HT1080 (cell line): ENCODE measurements around the gene ZNF398. TPM values are rescaled to one million over a fixed set of nuclear protein-coding genes. Genes with fewer than 3 reads are reported as not detected.
A peak's percentile ranks its signal among the peaks of the same experiment; 100 is the strongest.

Experiments
- DNase-seq: peaks from one replicate; pipeline ENCODE4 v3.0.0-alpha.2; 2015; ENCODE audit warnings: low read depth
- total RNA-seq: library from RNA; depleted of rRNA; stranded (reverse); fragments of >200 nt; shearing (Covaris generic); gene quantifications from 2 replicates; pipeline ENCODE4 v1.2.3, GENCODE V29; 2014

The ZNF398 gene
- total RNA-seq, 1 experiment from 2014 or later: 7.5 TPM

GRCh38 chr7:149195180-149196150, 48.2 kb downstream of the ZNF398 start, which contains the start of gene ZNF282:
TSS of gene ZNF282 (plus strand) at chr7:149195546. CDS start at chr7:149195590, 44 bp downstream.
- peak; percentile 92 for DNase-seq

GRCh38 chr7:149196151-149196704, 49.0 kb downstream of the ZNF398 start:
- DNase-seq: no peak

GRCh38 chr7:149196705-149197171, 49.5 kb downstream of the ZNF398 start:
- peak; percentile 13 for DNase-seq

GRCh38 chr7:149197675-149198074, 50.4 kb downstream of the ZNF398 start:
- no peak for DNase-seq

GRCh38 chr7:149198161-149198816, 51.0 kb downstream of the ZNF398 start:
- no peak for DNase-seq

- DNase-seq: peak; percentile 77
Measured at GRCh38 chr7:149199234-149199995, 52.2 kb downstream of the ZNF398 start.

- DNase-seq: no peak
Measured at GRCh38 chr7:149202831-149203231, 55.6 kb downstream of the ZNF398 start.

GRCh38 chr7:149205690-149206381, 58.6 kb downstream of the ZNF398 start:
- DNase-seq: no peak

GRCh38 chr7:149207324-149208035, 60.2 kb downstream of the ZNF398 start:
- no peak for DNase-seq

GRCh38 chr7:149209518-149210269, 62.4 kb downstream of the ZNF398 start:
- peak; percentile 89 for DNase-seq

GRCh38 chr7:149210551-149210950, 63.3 kb downstream of the ZNF398 start:
- no peak for DNase-seq

GRCh38 chr7:149214020-149214720, 66.9 kb downstream of the ZNF398 start:
- DNase-seq: no peak

GRCh38 chr7:149216402-149216801, 69.1 kb downstream of the ZNF398 start:
- no peak for DNase-seq

GRCh38 chr7:149217570-149217969, 70.3 kb downstream of the ZNF398 start:
- no peak for DNase-seq

- DNase-seq: no peak
Measured at GRCh38 chr7:149218469-149219420, 71.5 kb downstream of the ZNF398 start.

- DNase-seq: peak; percentile 36
Measured at GRCh38 chr7:149220534-149220933, 73.3 kb downstream of the ZNF398 start.

GRCh38 chr7:149223176-149223575, 75.9 kb downstream of the ZNF398 start:
- DNase-seq: no peak
